ENCODE data around the gene VKORC1L1. TPM values are rescaled to one million over a fixed set of nuclear protein-coding genes. Genes with fewer than 3 reads are reported as not detected.
A peak's percentile ranks its signal among the peaks of the same experiment; 100 is the strongest.
"Not testable (repeated sequence)": the region's sequence is repeated elsewhere in the genome, so short reads cannot be mapped to it uniquely, and the experiment has no call there.

The VKORC1L1 gene
- 14.2 and 16.0 TPM in 2 replicates for total RNA-seq (ENCODE audit: low replicate concordance)

DNA sequence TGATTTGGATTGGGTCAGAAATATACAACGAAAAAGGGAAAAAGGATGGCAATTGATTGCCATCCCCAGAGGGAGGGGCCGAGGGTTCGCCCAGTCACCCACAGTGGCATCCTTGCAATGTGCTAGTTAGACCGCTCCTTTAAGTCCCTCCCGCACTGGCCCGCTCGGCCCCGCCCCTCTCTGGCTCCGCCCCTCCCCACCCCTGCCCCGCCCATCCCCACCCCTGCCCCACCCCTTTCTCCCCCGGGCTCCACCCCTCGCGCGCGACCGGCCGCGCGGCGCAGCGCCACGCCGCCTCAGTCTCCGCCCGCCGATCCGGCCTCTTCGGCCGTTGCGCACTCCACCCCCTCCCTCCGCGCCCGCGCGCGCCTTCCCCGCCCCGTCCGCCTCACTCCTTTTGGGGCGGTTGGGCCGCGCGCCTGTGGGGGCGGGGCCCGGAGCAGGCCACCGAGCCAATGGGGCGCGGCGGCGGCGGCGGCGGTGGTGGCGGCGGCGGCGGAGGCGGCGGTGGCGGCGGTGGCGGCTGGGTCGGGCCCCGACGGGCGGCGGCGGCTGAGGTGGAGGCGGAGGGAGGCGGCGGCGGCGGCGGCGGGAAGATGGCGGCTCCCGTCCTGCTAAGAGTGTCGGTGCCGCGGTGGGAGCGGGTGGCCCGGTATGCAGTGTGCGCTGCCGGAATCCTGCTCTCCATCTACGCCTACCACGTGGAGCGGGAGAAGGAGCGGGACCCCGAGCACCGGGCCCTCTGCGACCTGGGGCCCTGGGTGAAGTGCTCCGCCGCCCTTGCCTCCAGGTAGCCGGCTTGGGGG, at the start of gene VKORC1L1:
TSS of gene VKORC1L1 (plus strand) at position 299 of the 806 bp plus-strand sequence. CDS start at position 597, 298 bp downstream.
- no peaks in the 10 kb centered on the region for H3K36me3 Mint-ChIP-seq

GRCh38 chr7:65827366-65827765, 45.5 kb upstream of the VKORC1L1 start:
- H3K9ac ChIP-seq: no peak overlapping the region
- H3K36me3 Mint-ChIP-seq: no peaks in the 10 kb centered on the region
- no peak for DNase-seq (ENCODE audit: low spot score)
- H3K27ac Mint-ChIP-seq: no peak overlapping the region
- no peaks in the 10 kb centered on the region for H3K4me1 ChIP-seq
- H2AFZ ChIP-seq (replicated peaks): no peak overlapping the region
- no peaks in the 10 kb centered on the region for H3K36me3 ChIP-seq
- no peak overlapping the region for H3K4me2 ChIP-seq
- no peak overlapping the region for H3K4me3 ChIP-seq
- H3K4me3 Mint-ChIP-seq: no peak overlapping the region
- H3K27me3 ChIP-seq: no peaks in the 10 kb centered on the region
- H3K27ac ChIP-seq: no peak overlapping the region
- H3K9me3 Mint-ChIP-seq: no peaks in the 10 kb centered on the region
- no peaks in the 10 kb centered on the region for H3F3A ChIP-seq (ENCODE audit: low read depth)
- TF ChIP-seq EZH2phosphoT487 (IDR thresholded peaks at IDR 0.05) (no peak), CTCF (IDR thresholded peaks at IDR 0.05) (no peak), EZH2 (IDR thresholded peaks at IDR 0.05) (no peak)
- no peaks in the 10 kb centered on the region for H3K79me2 ChIP-seq (ENCODE audit: low read depth)
- H3K4me1 Mint-ChIP-seq: no peaks in the 10 kb centered on the region
- no peaks in the 10 kb centered on the region for H3K9me3 ChIP-seq (ENCODE audit: low read depth)
- H3K27me3 Mint-ChIP-seq (ENCODE audit: insufficient read depth, low read depth): peaks cover 7% of the 10 kb centered on the region
- no peaks in the 10 kb centered on the region for H4K20me1 ChIP-seq (ENCODE audit: low read depth)

More for the DNA sequence above, at the start of gene VKORC1L1:
- no peaks in the 10 kb centered on the region for H3K27me3 ChIP-seq
- peak within 1 kb of the TSS; percentile 82 for H3K27ac Mint-ChIP-seq
- peak within 1 kb of the TSS; percentile 87 for H3K27ac ChIP-seq
- H3K4me3 Mint-ChIP-seq: peak within 1 kb of the TSS; percentile 92
- peaks cover 4% of the 10 kb centered on the region for H3K4me1 Mint-ChIP-seq
- H3K4me2 ChIP-seq: peak within 1 kb of the TSS; percentile 96
- TF ChIP-seq EZH2phosphoT487 (IDR thresholded peaks at IDR 0.05): no peak
- H3K9me3 ChIP-seq (ENCODE audit: low read depth): no peaks in the 10 kb centered on the region
- DNase-seq (ENCODE audit: low spot score): peak; percentile 98
- peaks cover 43% of the 10 kb centered on the region for H3K79me2 ChIP-seq (ENCODE audit: low read depth)
- H3F3A ChIP-seq (ENCODE audit: low read depth): peaks cover 14% of the 10 kb centered on the region
- H3K36me3 ChIP-seq: no peaks in the 10 kb centered on the region
- peak within 1 kb of the TSS; percentile 98 for H2AFZ ChIP-seq (replicated peaks)
- peaks cover 2% of the 10 kb centered on the region for H3K27me3 Mint-ChIP-seq (ENCODE audit: insufficient read depth, low read depth)
- peaks cover 13% of the 10 kb centered on the region for H4K20me1 ChIP-seq (ENCODE audit: low read depth)
- H3K9ac ChIP-seq: peak within 1 kb of the TSS; percentile 79
- H3K4me1 ChIP-seq: peaks cover 5% of the 10 kb centered on the region
- no peaks in the 10 kb centered on the region for H3K9me3 Mint-ChIP-seq
- H3K4me3 ChIP-seq: peak within 1 kb of the TSS; percentile 94

- Mint-ChIP-seq H3K36me3 (no peaks in the 10 kb centered on the region), H3K9me3 (no peaks in the 10 kb centered on the region), H3K4me3 (no peak overlapping the region), H3K27me3 (ENCODE audit: insufficient read depth, low read depth) (peaks cover 4% of the 10 kb centered on the region), H3K27ac (no peak overlapping the region), H3K4me1 (no peaks in the 10 kb centered on the region)
- no peak overlapping the region for H3K4me3 ChIP-seq
- H3K4me2 ChIP-seq: no peak overlapping the region
- H3K79me2 ChIP-seq (ENCODE audit: low read depth): no peaks in the 10 kb centered on the region
- no peak overlapping the region for H3K9ac ChIP-seq
- H3K27ac ChIP-seq: no peak overlapping the region
- no peaks in the 10 kb centered on the region for H3K36me3 ChIP-seq
- no peaks in the 10 kb centered on the region for H3K4me1 ChIP-seq
- no peaks in the 10 kb centered on the region for H3K9me3 ChIP-seq (ENCODE audit: low read depth)
- no peaks in the 10 kb centered on the region for H4K20me1 ChIP-seq (ENCODE audit: low read depth)
- H3F3A ChIP-seq (ENCODE audit: low read depth): no peaks in the 10 kb centered on the region
- DNase-seq (ENCODE audit: low spot score): peak; percentile 52
- H2AFZ ChIP-seq (replicated peaks): no peak overlapping the region
- no peaks in the 10 kb centered on the region for H3K27me3 ChIP-seq
- TF ChIP-seq CTCF (IDR thresholded peaks at IDR 0.05) (no peak), EZH2 (IDR thresholded peaks at IDR 0.05) (no peak), EZH2phosphoT487 (IDR thresholded peaks at IDR 0.05) (no peak)
Measured at GRCh38 chr7:65832281-65832680, 40.6 kb upstream of the VKORC1L1 start.

- H3K4me2 ChIP-seq; H3K36me3 Mint-ChIP-seq; H3K27ac Mint-ChIP-seq; DNase-seq (ENCODE audit: low spot score); H3K27me3 ChIP-seq; H3K79me2 ChIP-seq (ENCODE audit: low read depth); H2AFZ ChIP-seq (replicated peaks); H3K36me3 ChIP-seq; H3K27ac ChIP-seq; H3K4me1 ChIP-seq; H3K9me3 ChIP-seq (ENCODE audit: low read depth); H4K20me1 ChIP-seq (ENCODE audit: low read depth); H3F3A ChIP-seq (ENCODE audit: low read depth); H3K27me3 Mint-ChIP-seq (ENCODE audit: insufficient read depth, low read depth); H3K4me3 ChIP-seq; H3K9ac ChIP-seq; H3K4me1 Mint-ChIP-seq; H3K4me3 Mint-ChIP-seq; H3K9me3 Mint-ChIP-seq: not testable (repeated sequence)
Measured at GRCh38 chr7:65836684-65837083, 36.2 kb upstream of the VKORC1L1 start.

- not testable (repeated sequence) for H3K9ac ChIP-seq; H3K4me1 Mint-ChIP-seq; H3K4me1 ChIP-seq; H3K4me3 ChIP-seq; H3K9me3 ChIP-seq (ENCODE audit: low read depth); H3K36me3 Mint-ChIP-seq; H3K27ac Mint-ChIP-seq; H3K27me3 ChIP-seq; H3K27me3 Mint-ChIP-seq (ENCODE audit: insufficient read depth, low read depth); H3K4me3 Mint-ChIP-seq; H4K20me1 ChIP-seq (ENCODE audit: low read depth); H2AFZ ChIP-seq (replicated peaks); DNase-seq (ENCODE audit: low spot score); H3F3A ChIP-seq (ENCODE audit: low read depth); H3K36me3 ChIP-seq; H3K9me3 Mint-ChIP-seq; H3K79me2 ChIP-seq (ENCODE audit: low read depth); H3K27ac ChIP-seq; H3K4me2 ChIP-seq
Measured at GRCh38 chr7:65837541-65837956, 35.3 kb upstream of the VKORC1L1 start.

Measured in neural progenitor cell (in vitro differentiated cells).